Astrocyte (in vitro differentiated cells and primary cell): ENCODE measurements around the gene LIPI.

ENCODE experiments used
- CTCF ChIP-seq: IDR thresholded peaks from 2 replicates; pipeline ENCODE4 v1.5.1; 2011; ENCODE audit warnings: low read depth, mild to moderate bottlenecking, inconsistent platforms, low read length, moderate library complexity; ENCODE audit not compliant: insufficient read depth
- EZH2 ChIP-seq: IDR thresholded peaks from 2 replicates; pipeline ENCODE4 v1.6.1; 2012; ENCODE audit warnings: mild to moderate bottlenecking, low read length, inconsistent platforms; ENCODE audit not compliant: insufficient read depth

- no peak for TF ChIP-seq CTCF
- TF ChIP-seq EZH2, result no peak
Observed at GRCh38 chr21:14076143-14076806, 134.5 kb downstream of the LIPI start.
